ENCODE measurements around the gene NPTX2. TPM values are rescaled to one million over a fixed set of nuclear protein-coding genes. Genes with fewer than 3 reads are reported as not detected.

The NPTX2 gene
- total RNA-seq, 1 experiment from 2014 or later, result not detected

- Mint-ChIP-seq H3K4me3 (ENCODE audit: unreplicated experiment) (no peak overlapping the region), H3K27ac (ENCODE audit: unreplicated experiment) (no peak overlapping the region), H3K36me3 (ENCODE audit: insufficient read depth, unreplicated experiment) (no peaks in the 10 kb centered on the region), H3K27me3 (ENCODE audit: insufficient read depth, unreplicated experiment) (peaks cover 12% of the 10 kb centered on the region), H3K9me3 (ENCODE audit: unreplicated experiment) (no peaks in the 10 kb centered on the region), H3K4me1 (ENCODE audit: low read depth, unreplicated experiment) (no peaks in the 10 kb centered on the region)
- Histone ChIP-seq H3K4me3 (ENCODE audit: low read depth, low read length) (no peak overlapping the region), H3K27me3 (replicated peaks; ENCODE audit: control insufficient read depth, insufficient read depth, low read length) (no peaks in the 10 kb centered on the region), H3K9me3 (no peaks in the 10 kb centered on the region), H3K36me3 (ENCODE audit: control insufficient read depth, insufficient read depth, low read length) (no peaks in the 10 kb centered on the region), H3K4me1 (no peaks in the 10 kb centered on the region)
- BruUV-seq (replicated peaks), result no TSS peak
- POLR2A ChIA-PET, result no interaction called here
- CTCF ChIA-PET, result no interaction called here
- no peak for DNase-seq
- TF ChIP-seq CTCF (IDR thresholded peaks at IDR 0.05; ENCODE audit: insufficient read depth in 1 of 2, low read depth in 1 of 2, low read length in 1 of 2, severe bottlenecking in 1 of 2, unreplicated experiment in 1 of 2), result no peak
- intact Hi-C loops (cut with micrococcal nuclease; ENCODE audit: unreplicated experiment), result no loop called here
Measured at GRCh38 chr7:98654524-98655272, 37.6 kb downstream of the NPTX2 start.

- Histone ChIP-seq H3K27me3 (replicated peaks; ENCODE audit: control insufficient read depth, insufficient read depth, low read length) (no peaks in the 10 kb centered on the region), H3K9me3 (no peaks in the 10 kb centered on the region), H3K4me3 (ENCODE audit: low read depth, low read length) (no peak overlapping the region), H3K4me1 (no peaks in the 10 kb centered on the region), H3K36me3 (ENCODE audit: control insufficient read depth, insufficient read depth, low read length) (no peaks in the 10 kb centered on the region)
- no peak for DNase-seq
- BruUV-seq (replicated peaks), result no TSS peak
- Mint-ChIP-seq H3K27me3 (ENCODE audit: insufficient read depth, unreplicated experiment) (peaks cover 6% of the 10 kb centered on the region), H3K27ac (ENCODE audit: unreplicated experiment) (no peak overlapping the region), H3K36me3 (ENCODE audit: insufficient read depth, unreplicated experiment) (no peaks in the 10 kb centered on the region), H3K4me1 (ENCODE audit: low read depth, unreplicated experiment) (no peaks in the 10 kb centered on the region), H3K9me3 (ENCODE audit: unreplicated experiment) (no peaks in the 10 kb centered on the region), H3K4me3 (ENCODE audit: unreplicated experiment) (no peak overlapping the region)
- intact Hi-C loops (cut with micrococcal nuclease; ENCODE audit: unreplicated experiment), result no loop called here
- ChIA-PET CTCF (no interaction called here), POLR2A (no interaction called here)
- no peak for TF ChIP-seq CTCF (IDR thresholded peaks at IDR 0.05; ENCODE audit: insufficient read depth in 1 of 2, low read depth in 1 of 2, low read length in 1 of 2, severe bottlenecking in 1 of 2, unreplicated experiment in 1 of 2)
Measured at GRCh38 chr7:98655611-98656010, 38.5 kb downstream of the NPTX2 start.

- Histone ChIP-seq H3K4me1 (no peaks in the 10 kb centered on the region), H3K36me3 (ENCODE audit: control insufficient read depth, insufficient read depth, low read length) (no peaks in the 10 kb centered on the region), H3K27me3 (replicated peaks; ENCODE audit: control insufficient read depth, insufficient read depth, low read length) (no peaks in the 10 kb centered on the region), H3K9me3 (no peaks in the 10 kb centered on the region), H3K4me3 (ENCODE audit: low read depth, low read length) (no peak overlapping the region)
- Mint-ChIP-seq H3K4me3 (ENCODE audit: unreplicated experiment) (no peak overlapping the region), H3K27ac (ENCODE audit: unreplicated experiment) (no peak overlapping the region), H3K36me3 (ENCODE audit: insufficient read depth, unreplicated experiment) (no peaks in the 10 kb centered on the region), H3K27me3 (ENCODE audit: insufficient read depth, unreplicated experiment) (no peaks in the 10 kb centered on the region), H3K4me1 (ENCODE audit: low read depth, unreplicated experiment) (no peaks in the 10 kb centered on the region), H3K9me3 (ENCODE audit: unreplicated experiment) (no peaks in the 10 kb centered on the region)
- no peak for TF ChIP-seq CTCF (IDR thresholded peaks at IDR 0.05; ENCODE audit: insufficient read depth in 1 of 2, low read depth in 1 of 2, low read length in 1 of 2, severe bottlenecking in 1 of 2, unreplicated experiment in 1 of 2)
- no peak for DNase-seq
- intact Hi-C loops (cut with micrococcal nuclease; ENCODE audit: unreplicated experiment), result no loop called here
- ChIA-PET CTCF (no interaction called here), POLR2A (no interaction called here)
- BruUV-seq (replicated peaks), result no TSS peak
Measured at GRCh38 chr7:98656899-98657298, 39.8 kb downstream of the NPTX2 start.
